ENCODE results near the gene KIF18A. TPM values are rescaled to one million over a fixed set of nuclear protein-coding genes. Genes with fewer than 3 reads are reported as not detected.

KIF18A gene
- total and polyA plus RNA-seq, 2 of the 13 experiments (the other 11 are each of a cell fraction or from before 2014, with no cell fraction given), result 3.4 to 14.4 TPM

DNA sequence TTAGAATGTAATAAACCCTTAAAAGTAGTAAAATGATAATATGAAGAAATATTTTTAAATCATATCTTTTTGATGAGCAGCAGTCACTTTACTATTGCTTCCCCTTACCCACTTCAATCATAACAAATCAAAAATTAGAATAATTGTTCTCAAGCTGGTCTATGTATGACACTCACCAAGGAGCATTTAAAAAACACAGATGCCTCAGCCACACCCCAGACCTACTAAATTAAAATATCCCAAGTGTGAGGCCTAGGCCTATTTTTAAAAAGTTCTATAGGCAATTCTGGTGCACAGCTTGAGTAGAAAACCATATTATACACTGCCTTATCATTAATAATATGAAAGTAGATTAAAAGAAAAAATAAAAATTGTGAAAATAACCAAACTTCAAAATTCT, 15.2 kb downstream of the KIF18A start:
- H3K9ac ChIP-seq (ENCODE audit: insufficient read depth, low read depth, low read length), result no peak overlapping the region
- no peaks in the 10 kb centered on the region for H3K79me2 ChIP-seq (ENCODE audit: insufficient read depth, low read length)
- BruUV-seq (replicated peaks), result no TSS peak
- no peak overlapping the region for H3K27ac ChIP-seq (ENCODE audit: extremely low read length, insufficient read depth, low read length)
- no peaks in the 10 kb centered on the region for H3K9me3 ChIP-seq (ENCODE audit: low read length)
- H2AFZ ChIP-seq (ENCODE audit: low read length), result no peak overlapping the region
- H3K4me1 ChIP-seq (ENCODE audit: insufficient read depth, low read length), result no peaks in the 10 kb centered on the region
- ATAC-seq (no peak), FAIRE-seq (no peak), DNase-seq (ENCODE audit: low spot score) (no peak)
- intact Hi-C loops (cut with micrococcal nuclease; ENCODE audit: unreplicated experiment) (no loop called here), in situ Hi-C loops (cut with HindIII; ENCODE audit: extremely low pct_ligation_motif_present, low pct_unique_long_range_greater_than_20kb) (no loop called here)
- peaks cover 0 to 9% of the 10 kb centered on the region in 2 experiments; a peak in 1 of 5 replicates for H3K36me3 ChIP-seq (replicated peaks in 1 of 2; ENCODE audit: control insufficient read depth in 1 of 2, insufficient read depth in 2 of 2, low read length in 2 of 2)
- H3K4me2 ChIP-seq (ENCODE audit: low read depth, low read length), result no peak overlapping the region
- no peaks in the 10 kb centered on the region for H4K20me1 ChIP-seq (ENCODE audit: insufficient read depth, low read length)
- no peaks in the 10 kb centered on the region for H3K27me3 ChIP-seq (ENCODE audit: control insufficient read depth in 1 of 2, insufficient read depth in 2 of 2, low read length in 2 of 2)
- POLR2A ChIA-PET, result no interaction called here
- TF ChIP-seq, protein P1, sequence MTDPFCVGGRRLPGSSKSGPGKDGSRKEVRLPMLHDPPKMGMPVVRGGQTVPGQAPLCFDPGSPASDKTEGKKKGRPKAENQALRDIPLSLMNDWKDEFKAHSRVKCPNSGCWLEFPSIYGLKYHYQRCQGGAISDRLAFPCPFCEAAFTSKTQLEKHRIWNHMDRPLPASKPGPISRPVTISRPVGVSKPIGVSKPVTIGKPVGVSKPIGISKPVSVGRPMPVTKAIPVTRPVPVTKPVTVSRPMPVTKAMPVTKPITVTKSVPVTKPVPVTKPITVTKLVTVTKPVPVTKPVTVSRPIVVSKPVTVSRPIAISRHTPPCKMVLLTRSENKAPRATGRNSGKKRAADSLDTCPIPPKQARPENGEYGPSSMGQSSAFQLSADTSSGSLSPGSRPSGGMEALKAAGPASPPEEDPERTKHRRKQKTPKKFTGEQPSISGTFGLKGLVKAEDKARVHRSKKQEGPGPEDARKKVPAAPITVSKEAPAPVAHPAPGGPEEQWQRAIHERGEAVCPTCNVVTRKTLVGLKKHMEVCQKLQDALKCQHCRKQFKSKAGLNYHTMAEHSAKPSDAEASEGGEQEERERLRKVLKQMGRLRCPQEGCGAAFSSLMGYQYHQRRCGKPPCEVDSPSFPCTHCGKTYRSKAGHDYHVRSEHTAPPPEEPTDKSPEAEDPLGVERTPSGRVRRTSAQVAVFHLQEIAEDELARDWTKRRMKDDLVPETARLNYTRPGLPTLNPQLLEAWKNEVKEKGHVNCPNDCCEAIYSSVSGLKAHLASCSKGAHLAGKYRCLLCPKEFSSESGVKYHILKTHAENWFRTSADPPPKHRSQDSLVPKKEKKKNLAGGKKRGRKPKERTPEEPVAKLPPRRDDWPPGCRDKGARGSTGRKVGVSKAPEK (CRISPR knock-in tag; IDR thresholded peaks at IDR 0.05; ENCODE audit: borderline replicate concordance), result no peak
- TF ChIP-seq, protein P2, sequence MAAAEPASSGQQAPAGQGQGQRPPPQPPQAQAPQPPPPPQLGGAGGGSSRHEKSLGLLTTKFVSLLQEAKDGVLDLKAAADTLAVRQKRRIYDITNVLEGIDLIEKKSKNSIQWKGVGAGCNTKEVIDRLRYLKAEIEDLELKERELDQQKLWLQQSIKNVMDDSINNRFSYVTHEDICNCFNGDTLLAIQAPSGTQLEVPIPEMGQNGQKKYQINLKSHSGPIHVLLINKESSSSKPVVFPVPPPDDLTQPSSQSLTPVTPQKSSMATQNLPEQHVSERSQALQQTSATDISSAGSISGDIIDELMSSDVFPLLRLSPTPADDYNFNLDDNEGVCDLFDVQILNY (CRISPR knock-in tag; conservative IDR thresholded peaks at IDR 0.05), result no peak
- TF ChIP-seq GABPB1 (CRISPR knock-in tag; IDR thresholded peaks at IDR 0.05), result no peak
- TF ChIP-seq ZSCAN31 (CRISPR knock-in tag; IDR thresholded peaks at IDR 0.05; ENCODE audit: low read depth), result no peak
- TF ChIP-seq ZSCAN21 (CRISPR knock-in tag; IDR thresholded peaks at IDR 0.05; ENCODE audit: borderline replicate concordance), result no peak
- no peak overlapping the region for H3K4me3 ChIP-seq (replicated peaks in 1 of 3; ENCODE audit: insufficient read depth in 1 of 3, low read depth in 2 of 3, low read length in 3 of 3)
- CTCF ChIA-PET (ENCODE audit: low intra/inter-chr PET ratio, low total read pairs), result no interaction called here
